Superior temporal gyrus (tissue), 1 donor: ENCODE measurements around the gene GDF10.

Experiments used
- DNase-seq: peaks from one replicate; pipeline ENCODE4 v3.0.0-alpha.2; 2016; ENCODE audit errors: extremely low spot score

Gene GDF10

GRCh38 chr10:47299611-47300428 lies at the start of gene GDF10:
Gene GDF10, plus strand, starts transcription at chr10:47300197. Its CDS starts 455 bp downstream, at chr10:47300652.
- no peak for DNase-seq

GRCh38 chr10:47252093-47252780 lies 47.8 kb upstream of the GDF10 start:
- DNase-seq, result no peak

- DNase-seq, result no peak
Observed at GRCh38 chr10:47253030-47253637, 46.9 kb upstream of the GDF10 start.

GRCh38 chr10:47253651-47254375 lies 46.2 kb upstream of the GDF10 start:
- peak; percentile 28 for DNase-seq

GRCh38 chr10:47254611-47255010 lies 45.4 kb upstream of the GDF10 start:
- DNase-seq, result no peak

GRCh38 chr10:47255033-47255813 lies 44.8 kb upstream of the GDF10 start:
- DNase-seq, result no peak

GRCh38 chr10:47255866-47256265 lies 44.1 kb upstream of the GDF10 start:
- DNase-seq, result no peak

GRCh38 chr10:47256751-47257336 lies 43.2 kb upstream of the GDF10 start:
- no peak for DNase-seq

- DNase-seq, result no peak
Observed at GRCh38 chr10:47257396-47258120, 42.4 kb upstream of the GDF10 start.

- DNase-seq, result no peak
Observed at GRCh38 chr10:47258921-47259320, 41.1 kb upstream of the GDF10 start.

GRCh38 chr10:47259466-47259865 lies 40.5 kb upstream of the GDF10 start:
- no peak for DNase-seq

GRCh38 chr10:47260505-47261111 lies 39.4 kb upstream of the GDF10 start:
- no peak for DNase-seq

GRCh38 chr10:47261121-47261520 lies 38.9 kb upstream of the GDF10 start:
- no peak for DNase-seq

- DNase-seq, result no peak
Observed at GRCh38 chr10:47261556-47261955, 38.4 kb upstream of the GDF10 start.

- no peak for DNase-seq
Observed at GRCh38 chr10:47262606-47263533, 37.1 kb upstream of the GDF10 start.

GRCh38 chr10:47264797-47265281 lies 35.2 kb upstream of the GDF10 start:
- DNase-seq, result no peak

- DNase-seq, result no peak
Observed at GRCh38 chr10:47266602-47267001, 33.4 kb upstream of the GDF10 start.

GRCh38 chr10:47268696-47269095 lies 31.3 kb upstream of the GDF10 start:
- no peak for DNase-seq
